ENCODE results near the gene KCNK1.
"Not testable (repeated sequence)": the region's sequence is repeated elsewhere in the genome, so short reads cannot be mapped to it uniquely, and the experiment has no call there.

The KCNK1 gene

DNA sequence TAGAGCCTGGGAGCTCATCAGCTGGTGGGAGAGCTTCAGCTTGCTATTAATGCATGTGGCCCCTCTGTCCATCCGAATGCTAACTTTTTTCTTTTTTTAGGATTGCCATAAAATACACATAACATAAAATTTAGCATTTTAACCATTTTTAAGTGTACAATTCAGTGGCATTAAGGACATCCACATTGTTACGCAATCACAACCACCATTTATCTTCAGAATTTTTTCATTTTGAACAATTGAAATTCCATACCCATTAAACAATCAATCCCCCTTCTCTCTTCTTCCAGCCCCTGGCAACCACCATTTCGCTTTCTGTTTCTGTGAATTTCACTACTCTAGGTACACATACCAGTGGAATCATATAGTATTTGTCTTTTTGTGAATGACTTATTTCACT is 4.9 kb upstream of the KCNK1 start:
- DNase-seq = no peak

DNA sequence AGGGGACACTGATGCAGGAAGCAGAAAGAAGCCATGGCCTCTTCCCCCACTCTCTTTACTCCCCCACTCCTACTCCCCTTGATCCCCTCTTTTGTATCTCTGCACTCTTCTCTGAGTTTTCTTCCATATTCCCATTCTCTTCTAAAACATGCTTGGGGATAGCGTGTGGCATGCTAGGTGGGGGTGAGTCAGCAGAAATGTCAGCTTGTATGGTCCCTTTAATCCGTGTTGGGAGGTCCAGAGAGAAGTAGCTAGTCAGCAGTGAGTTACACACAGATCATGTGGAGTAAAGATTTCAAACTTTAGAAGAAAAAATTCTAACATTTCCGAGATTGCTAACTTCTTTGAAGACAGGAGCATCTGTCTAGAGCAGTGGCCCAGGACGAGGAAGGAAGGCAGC is 4.0 kb upstream of the KCNK1 start:
- no peak for DNase-seq

DNA sequence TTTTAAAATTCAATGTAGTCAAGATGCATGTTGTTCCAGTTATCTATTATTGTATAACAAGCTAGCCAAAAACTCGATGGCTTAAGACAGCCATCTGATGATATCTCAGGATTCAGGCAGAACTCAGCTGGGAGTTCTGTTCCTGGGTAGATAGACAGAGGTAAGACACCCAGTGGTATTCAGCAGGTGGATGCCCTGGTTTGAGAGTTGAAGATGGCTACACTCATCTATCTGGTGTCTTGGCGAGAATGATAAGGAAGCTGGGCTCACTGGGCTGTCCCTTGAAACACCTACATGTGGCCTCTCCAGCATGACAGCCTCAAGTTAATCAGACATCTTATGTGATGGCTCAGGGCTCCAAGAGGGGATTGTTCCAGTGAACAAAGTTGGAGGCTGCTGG is 3.3 kb upstream of the KCNK1 start:
- no peak for DNase-seq

DNA sequence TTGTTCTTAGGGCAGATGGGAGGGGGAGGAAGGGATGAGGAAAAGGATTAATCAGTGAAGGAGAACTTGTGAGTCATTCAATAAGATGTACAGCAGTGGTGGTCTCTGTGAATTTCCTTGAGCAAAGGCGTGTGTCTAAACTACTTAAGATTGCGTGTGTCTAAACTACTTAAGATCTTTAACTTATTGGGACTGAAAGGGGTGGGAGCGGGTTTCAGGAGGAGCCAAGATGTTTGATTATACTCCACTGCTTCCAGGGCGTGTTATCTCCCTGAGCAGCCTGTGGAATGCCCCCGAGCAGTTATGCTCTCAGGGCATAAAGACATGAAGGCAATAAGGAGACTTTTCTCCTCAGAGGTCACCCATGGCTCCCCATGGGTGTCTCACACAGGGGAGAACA is 2.5 kb upstream of the KCNK1 start:
- DNase-seq = not testable (repeated sequence)

DNA sequence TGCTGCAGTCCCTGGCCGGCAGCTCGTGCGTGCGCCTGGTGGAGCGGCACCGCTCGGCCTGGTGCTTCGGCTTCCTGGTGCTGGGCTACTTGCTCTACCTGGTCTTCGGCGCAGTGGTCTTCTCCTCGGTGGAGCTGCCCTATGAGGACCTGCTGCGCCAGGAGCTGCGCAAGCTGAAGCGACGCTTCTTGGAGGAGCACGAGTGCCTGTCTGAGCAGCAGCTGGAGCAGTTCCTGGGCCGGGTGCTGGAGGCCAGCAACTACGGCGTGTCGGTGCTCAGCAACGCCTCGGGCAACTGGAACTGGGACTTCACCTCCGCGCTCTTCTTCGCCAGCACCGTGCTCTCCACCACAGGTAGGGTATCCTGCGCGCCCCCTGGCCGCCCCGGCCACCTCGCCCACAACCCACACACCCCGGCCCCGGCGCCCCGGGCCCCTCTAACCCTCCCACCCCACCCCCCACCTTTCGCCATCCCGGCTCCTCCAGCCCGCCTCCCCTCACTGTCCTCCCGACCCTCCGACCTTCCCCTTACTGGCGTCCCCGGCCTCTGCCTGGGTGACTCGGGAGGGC is 352 bp downstream of the KCNK1 start:
- no peak for DNase-seq

DNA sequence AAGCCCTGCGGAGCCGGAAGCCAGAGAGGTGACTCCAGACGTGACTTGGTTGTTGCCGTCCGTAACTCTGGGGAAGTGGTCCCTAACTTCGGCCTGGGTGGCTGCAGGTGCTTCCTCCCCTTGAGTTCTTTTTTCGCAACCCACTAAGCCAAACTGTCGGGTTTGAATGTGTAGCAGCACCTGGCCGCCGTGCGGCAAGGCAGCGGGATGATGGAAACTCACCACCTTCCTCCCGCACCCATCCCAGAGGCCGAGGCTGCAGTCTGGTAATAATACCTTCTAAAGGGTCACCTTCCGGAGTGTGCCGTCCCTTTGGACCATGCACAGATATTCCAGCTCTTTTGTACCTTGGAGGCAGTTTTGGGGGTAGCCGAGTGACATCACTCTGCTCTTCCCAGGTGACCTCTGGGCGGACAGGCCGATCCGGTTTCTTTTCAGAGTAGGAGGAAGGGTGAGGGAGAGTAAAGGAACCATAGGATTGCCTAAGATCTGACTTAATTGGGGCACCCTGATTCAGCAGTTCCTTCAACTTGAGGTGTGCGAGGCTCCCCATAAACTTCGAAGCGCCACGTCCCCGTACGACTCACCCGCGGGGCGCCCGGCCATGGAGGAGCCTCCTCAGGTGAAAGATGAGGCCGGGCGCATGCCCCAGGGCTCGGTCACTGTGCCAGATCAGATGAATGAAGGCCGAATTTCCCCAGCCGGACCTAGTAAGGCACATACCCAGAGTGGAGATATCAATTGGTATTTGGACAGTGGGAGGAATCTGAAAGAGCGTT is 1.0 kb downstream of the KCNK1 start:
- DNase-seq = no peak

DNA sequence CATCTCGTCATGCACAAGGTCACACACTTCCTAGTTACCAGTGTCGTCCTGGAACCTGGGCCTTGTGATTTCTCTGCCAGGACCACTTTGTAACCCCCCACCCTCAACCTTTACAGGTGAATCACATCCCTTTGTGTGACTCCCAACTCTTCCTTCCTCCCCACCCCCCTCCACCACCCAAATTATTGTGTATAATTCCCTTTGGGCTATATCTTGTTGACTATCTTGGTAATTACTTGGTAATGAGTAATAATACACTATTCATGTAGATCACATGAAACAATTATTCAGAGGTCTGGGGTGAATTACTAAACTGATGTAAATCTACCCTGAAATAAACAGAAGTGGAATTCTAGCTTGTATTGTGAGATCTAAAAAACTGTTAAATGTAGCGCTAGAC is 1.7 kb downstream of the KCNK1 start:
- no peak for DNase-seq

DNA sequence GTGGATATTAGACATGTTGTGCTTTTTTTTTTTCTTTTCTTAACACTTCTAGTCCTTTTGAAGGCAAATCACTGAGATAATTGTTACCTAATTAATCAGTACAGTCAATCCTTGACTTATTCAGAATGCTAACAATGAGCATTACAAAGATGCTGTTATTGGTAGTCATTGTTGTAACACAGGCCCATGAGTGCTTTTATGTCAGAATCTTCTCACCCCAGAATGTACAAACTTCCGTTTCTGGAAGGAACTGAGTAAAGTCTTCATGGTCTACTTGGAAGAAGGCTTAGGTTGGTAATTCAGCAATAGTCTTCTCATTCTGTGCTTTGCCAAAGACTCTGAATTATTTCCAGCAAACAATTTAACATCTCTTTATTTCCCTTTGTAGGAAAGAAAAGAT is 3.1 kb downstream of the KCNK1 start:
- no peak for DNase-seq

DNA sequence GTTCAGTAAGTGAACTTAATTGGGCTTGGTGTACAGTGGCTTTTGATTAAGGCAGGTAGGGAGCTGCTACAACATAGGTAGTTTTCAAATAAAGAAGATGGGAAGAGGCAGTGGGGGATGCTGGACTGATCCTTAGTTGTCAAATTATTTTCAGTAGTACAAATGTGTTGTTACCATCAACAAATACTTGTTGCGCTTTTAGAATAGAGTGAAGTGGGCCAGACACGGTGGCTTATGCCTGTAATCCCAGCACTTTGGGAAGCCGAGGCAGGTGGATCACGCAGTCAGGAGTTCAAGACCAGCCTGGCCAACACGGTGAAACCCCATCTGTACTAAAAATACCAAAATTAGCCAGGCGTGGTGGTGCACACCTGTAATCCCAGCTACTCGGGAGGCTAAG is 5.5 kb downstream of the KCNK1 start:
- not testable (repeated sequence) for DNase-seq

DNA sequence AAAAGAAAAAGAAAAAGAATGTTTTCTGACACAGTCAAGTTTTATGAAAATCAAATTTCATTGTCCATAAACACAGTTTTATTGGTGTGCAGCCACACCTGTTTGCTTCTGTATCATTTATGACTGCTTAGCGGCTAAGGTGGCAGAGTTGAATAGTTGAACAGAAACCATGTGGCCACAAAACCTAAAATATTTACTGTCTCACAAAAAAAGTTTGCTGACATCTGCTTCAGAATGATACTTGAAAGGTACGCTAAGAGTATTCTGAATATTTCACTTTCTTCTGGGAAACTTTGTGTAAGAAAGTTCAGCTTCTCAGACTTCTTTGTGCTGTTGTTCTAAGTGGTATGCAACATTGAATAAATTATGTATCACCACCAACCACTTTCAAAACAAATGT is 6.2 kb downstream of the KCNK1 start:
- DNase-seq = no peak

DNA sequence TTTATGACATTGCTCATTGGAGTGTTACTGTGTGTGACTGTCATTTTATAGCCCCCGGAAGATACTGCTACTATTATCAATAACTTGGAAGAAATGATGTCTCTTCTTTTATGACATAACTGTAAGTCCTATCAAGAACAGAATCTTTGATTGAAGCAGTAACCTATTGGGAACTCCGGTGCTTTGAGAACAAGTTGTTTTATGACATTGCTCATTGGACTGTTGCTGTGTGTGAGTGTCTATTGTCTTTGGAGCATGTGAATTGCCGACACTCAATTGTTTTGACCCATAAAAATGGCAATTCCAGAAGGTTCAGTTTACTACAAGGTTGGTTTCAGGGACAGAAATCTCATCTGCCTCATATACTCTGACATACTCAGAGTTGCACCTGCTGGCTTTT is 8.0 kb downstream of the KCNK1 start:
- DNase-seq = no peak

DNA sequence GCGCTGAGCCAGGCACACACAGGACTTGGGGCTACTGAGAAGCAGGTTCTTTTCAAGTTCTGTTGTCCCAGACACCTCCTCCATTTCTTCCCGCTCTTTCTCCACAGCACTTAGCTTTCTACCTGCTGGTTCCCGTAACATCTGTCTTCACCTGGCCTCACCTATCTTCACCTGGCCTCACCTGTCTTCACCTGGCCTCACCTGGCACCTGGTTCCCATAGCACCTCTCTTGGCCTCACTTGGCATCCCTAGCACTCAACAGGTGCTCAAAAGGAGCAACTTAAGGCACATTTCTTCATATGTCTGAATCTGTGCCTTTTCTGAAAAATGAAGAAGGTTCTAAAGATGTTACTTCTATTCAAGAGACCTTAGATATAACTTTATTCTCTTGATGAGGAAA is 10.4 kb downstream of the KCNK1 start:
- DNase-seq = no peak

DNA sequence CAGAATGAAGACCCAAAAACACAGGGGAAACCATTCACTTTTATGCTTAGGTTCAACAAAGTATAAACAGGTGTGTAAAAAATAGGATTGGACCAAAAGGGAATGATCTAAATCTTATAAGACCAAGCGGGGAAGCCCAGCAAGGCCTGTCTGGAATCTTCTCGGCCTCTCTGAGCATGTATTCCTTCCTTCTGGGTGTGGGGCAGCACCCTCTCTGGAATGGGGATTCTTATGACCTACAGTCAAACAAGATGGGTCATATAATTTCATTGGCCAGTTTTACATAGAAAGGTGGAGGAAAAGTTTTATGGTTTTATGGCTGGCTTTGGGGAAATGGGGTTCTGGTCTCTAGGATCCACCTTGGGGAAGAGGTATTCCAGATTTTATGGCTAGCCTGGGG is 11.2 kb downstream of the KCNK1 start:
- no peak for DNase-seq

DNA sequence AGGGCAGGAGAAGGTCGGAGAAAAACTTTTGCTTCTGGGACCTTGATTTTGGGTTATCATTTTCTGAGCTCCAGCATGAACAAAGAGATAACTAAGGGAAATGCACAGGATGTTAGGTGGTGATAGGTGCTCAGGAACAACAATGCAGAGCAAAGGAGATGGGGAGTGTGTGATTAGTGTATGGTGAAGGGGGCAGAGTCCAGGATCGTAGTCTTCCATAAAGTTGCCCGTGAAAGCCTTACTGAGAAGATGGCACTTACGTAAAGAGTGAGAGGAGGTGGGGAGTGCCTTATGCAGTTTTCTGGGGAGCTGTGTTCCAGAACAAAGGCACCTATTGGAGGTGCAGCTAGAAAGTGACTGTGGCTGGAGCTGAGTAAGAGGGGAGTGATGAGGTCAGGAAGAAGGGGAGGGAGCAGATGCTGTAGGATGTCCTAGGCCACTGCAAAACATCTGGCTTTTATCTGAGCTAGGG is 11.6 kb downstream of the KCNK1 start:
- no peak for DNase-seq

DNA sequence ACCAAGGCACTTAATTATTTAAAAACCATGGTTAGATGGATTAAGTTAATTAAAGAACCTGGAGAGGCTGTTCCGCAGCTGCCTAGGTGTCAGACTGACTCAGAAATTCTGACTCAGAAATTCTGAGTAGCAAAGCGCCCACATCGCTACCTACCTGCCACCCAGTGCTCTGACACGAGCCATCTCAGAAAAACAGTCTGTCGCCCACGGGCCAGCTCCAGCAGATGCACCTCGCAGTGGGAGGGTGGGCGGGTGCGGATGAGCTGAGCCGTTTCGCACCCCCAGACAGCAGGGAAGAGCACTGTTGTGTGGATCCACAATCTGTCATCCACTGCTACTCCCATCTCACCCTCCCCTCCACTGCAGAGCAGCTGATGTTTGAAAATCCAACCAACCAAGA is 13.5 kb downstream of the KCNK1 start:
- no peak for DNase-seq

DNA sequence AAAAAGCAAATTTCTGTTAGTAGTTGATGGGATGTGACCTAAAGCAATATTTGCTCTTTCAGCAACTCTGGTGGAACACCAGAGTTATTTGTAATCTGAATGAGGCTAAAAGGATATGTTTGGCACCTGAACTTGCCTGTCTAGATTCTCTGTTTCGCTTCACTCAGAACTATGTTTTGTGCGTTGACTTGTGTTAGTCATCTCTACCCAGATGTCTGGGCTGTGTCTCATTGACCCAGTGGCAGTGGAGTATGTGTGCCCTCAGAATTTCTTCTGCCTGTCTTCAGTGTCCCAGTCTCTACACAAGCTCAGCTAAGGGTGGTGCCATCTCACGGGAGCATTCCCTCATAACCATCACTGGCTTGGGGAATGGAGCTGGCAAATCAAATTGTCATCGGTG is 13.9 kb downstream of the KCNK1 start:
- no peak for DNase-seq

DNA sequence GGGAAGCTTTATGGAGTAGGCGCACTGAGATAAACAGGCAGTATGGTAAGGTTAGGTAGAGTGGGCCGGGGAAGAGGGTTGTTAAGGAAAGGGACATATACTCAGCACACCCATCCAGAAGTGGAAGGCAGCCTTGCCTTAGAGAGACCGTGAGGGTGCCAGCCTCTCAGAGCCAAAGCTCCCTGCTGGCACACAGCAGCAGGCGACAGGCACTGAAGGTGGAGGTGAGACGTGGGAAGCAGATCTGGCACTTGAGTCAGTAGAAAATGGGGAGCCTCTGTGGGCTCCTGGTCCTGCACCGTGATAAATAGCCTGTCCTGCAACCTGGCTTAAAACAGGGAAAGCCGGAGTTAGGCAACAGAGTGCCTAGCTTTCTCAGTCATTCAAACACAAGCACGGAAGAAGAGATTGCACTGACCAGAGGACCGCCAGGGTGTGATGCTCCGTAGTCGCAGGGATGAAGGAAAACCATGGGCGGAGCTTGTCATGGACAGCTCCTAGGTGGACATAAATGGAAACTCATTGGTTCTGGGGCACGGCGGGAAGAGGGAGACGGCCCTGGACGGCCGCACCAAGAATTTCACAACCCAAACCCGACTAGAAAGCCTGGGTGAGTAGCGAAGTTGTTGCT is 15.5 kb downstream of the KCNK1 start:
- DNase-seq = no peak

DNA sequence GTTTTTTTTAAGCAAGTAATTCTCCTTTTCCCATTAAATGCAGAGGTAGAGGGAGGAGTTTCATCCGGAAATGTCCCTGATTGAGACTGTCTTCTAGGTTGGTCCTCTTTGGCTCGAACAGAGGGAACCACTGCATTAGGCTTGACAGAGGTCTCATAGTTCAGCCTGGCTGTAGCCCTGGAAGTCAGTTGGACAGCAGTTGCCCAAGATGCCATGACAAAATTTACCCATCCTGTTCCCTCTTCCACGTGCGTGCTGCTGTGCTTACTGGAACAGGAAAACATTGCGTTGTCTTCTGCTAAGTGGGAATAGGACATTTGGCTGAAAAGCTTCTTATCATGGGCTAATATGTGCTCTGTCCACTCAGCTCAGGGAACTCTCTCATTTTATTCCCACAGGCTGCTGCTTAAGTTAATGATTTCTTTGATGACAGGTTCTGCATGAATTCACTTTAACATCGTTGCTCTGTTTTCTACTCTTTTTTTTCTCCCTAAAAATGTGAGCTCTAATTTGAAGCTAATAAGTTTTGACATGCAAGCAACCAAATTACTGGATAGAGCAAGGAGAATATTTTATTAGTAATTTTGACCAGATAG is 18.0 kb downstream of the KCNK1 start:
- no peak for DNase-seq

DNA sequence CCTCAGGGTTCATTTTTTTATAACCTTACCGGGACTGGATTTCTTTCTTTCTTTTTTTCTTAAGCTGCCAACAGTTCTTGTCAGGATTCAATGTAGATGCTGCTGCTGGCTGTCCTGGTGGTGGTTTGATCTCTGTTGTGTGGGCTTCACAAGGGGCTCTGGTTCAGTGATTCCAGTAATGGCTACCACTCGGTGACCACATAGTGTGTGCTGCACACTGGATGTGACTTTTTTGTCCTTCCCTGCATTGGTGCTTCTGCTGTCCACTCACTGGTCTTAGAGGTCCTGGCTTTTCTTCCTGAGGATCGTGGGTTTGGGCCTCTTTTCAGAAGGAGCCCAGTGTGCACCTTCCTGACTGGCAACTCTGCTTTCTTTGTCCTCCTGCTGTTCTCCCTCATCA is 18.5 kb downstream of the KCNK1 start:
- no peak for DNase-seq

DNA sequence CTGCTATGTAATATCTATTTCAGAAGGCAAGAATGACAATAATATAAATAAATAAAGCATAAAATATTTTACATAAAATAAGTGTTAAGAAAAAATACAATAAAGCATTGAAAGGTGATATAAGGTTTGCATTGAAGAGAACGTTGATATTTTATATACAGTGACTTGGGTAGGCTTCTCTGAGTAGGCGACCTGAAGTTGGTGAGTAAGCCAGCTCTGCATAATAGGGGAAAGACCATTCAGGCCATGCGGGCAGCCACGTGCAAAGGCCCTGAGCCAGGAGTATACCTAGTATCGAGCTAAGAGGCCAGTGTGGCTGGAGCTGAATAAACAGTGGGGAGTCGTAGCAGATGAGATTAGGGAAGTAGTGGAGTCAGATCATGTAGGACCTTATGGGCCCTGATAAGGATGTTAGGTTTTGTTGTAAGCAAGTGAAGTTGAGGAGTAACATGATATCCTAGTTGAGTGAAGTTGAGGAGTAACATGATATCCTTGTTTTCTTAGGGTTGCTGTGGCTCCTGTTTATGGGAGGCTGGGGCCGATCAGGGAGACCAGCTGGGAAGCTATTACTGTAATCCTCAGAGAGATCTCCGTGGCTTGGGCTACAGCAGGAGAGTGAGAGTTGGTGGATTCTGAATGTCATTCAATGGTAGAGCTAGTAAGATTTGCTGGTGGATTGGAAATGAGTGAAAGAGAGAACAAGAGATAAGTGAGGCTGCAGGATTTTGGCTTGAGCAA is 22.0 kb downstream of the KCNK1 start:
- DNase-seq = no peak

DNA sequence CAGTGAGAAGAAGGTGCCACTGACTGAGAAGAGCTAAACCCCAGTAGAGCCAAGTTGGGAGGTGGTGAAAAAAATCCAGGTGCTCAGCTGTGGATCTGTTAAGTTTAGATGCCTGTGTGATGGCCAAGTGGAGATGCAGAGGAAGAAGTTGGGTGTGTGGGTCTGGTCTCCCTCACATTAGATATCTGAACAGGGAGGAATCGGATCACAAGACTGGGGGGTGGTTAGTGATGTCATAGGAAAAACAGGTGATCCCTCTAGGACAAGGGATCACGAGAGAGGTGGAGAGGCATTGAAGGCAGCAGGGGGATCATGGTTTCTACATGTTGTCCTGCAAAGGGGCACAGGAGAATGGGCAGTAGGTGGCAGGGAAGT is 22.6 kb downstream of the KCNK1 start:
- no peak for DNase-seq

DNA sequence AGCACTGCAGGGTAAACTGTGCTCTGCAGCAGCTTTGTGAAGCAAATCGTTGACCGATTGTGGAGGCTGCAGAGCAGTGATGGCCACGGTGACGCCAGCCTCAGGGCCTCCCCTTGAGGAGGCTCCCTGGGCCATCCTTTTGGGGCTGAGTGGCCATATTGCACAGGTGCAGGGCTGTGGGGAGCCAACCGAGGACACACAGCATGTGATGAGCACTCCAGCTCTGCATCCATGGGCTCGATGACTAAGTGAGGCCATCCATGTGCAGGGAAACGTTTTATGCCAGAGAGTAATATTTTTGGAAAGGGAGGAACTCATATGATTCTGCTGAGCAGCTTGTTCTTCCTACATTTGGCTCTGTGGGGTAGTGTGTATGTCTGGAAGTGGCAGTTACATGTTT is 24.6 kb downstream of the KCNK1 start:
- no peak for DNase-seq

DNA sequence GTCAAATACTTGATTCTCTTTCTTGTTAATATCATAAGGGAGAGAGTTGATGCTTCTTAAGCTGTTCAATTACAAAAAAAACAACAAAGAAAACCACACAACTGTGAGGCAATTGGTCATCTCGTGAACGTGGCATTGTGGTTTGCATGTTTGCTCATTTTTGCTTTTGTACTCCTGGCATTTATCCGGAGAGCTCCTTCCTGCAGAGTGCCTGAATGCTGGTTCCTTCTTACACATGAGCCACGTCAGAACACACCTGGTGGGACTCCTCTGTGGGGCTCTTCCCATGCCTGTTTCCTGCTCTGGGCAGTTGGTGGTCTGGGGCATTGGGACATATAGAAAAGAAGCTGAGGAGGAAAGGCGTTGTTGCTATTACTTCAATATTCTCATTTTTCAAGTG is 25.7 kb downstream of the KCNK1 start:
- no peak for DNase-seq
